GM19324 (cell line): ENCODE data around the gene LYPD4.

Experiments
- ATAC-seq: cut with Tn5 transposase; IDR thresholded peaks from one replicate; pipeline ENCODE4 v1.9.1; 2021; ENCODE audit warnings: mild to moderate bottlenecking, moderate library complexity; ENCODE audit not compliant: unreplicated experiment, low FRiP score

The LYPD4 gene

GRCh38 chr19:41853768-41854167 lies 9.3 kb upstream of the LYPD4 start:
- no peak for ATAC-seq

- ATAC-seq = no peak
These were observed 8.9 kb upstream of the LYPD4 start for GRCh38 chr19:41853344-41853743.

- no peak for ATAC-seq
These were observed 7.0 kb upstream of the LYPD4 start for GRCh38 chr19:41851456-41851855.

GRCh38 chr19:41850381-41850780 lies 5.9 kb upstream of the LYPD4 start:
- ATAC-seq = no peak

- no peak for ATAC-seq
These were observed 4.6 kb upstream of the LYPD4 start for GRCh38 chr19:41849067-41849466.

GRCh38 chr19:41848666-41849065 lies 4.2 kb upstream of the LYPD4 start:
- ATAC-seq = no peak

- ATAC-seq = no peak
These were observed 3.0 kb upstream of the LYPD4 start for GRCh38 chr19:41847351-41848105.

GRCh38 chr19:41845051-41845590 lies 638 bp upstream of the LYPD4 start:
- ATAC-seq = no peak

- ATAC-seq = no peak
These were observed 343 bp upstream of the LYPD4 start, which contains the start of gene DMRTC2 for GRCh38 chr19:41845001-41845050. Gene DMRTC2 (plus strand): TSS chr19:41845042. CDS start chr19:41847429, 2,387 bp downstream.

GRCh38 chr19:41843371-41843770 lies 1.1 kb downstream of the LYPD4 start:
- ATAC-seq = no peak

- no peak for ATAC-seq
These were observed 5.3 kb downstream of the LYPD4 start for GRCh38 chr19:41839211-41839610.

GRCh38 chr19:41837981-41838708 lies 6.3 kb downstream of the LYPD4 start:
- ATAC-seq = no peak

- no peak for ATAC-seq
These were observed 23.3 kb downstream of the LYPD4 start for GRCh38 chr19:41821003-41821735.

- ATAC-seq = no peak
These were observed 27.7 kb downstream of the LYPD4 start for GRCh38 chr19:41816761-41817160.

- no peak for ATAC-seq
These were observed 29.2 kb downstream of the LYPD4 start for GRCh38 chr19:41815301-41815700.

GRCh38 chr19:41813911-41814310 lies 30.6 kb downstream of the LYPD4 start:
- ATAC-seq = no peak

- ATAC-seq = no peak
These were observed 32.5 kb downstream of the LYPD4 start for GRCh38 chr19:41811981-41812380.

- no peak for ATAC-seq
These were observed 33.4 kb downstream of the LYPD4 start for GRCh38 chr19:41811036-41811435.

- ATAC-seq = no peak
These were observed 34.2 kb downstream of the LYPD4 start for GRCh38 chr19:41810301-41810700.

- ATAC-seq = no peak
These were observed 35.6 kb downstream of the LYPD4 start for GRCh38 chr19:41808663-41809566.

- ATAC-seq = no peak
These were observed 37.3 kb downstream of the LYPD4 start for GRCh38 chr19:41807176-41807575.
